ENCODE measurements around the gene ZBTB43. TPM values are rescaled to one million over a fixed set of nuclear protein-coding genes. Genes with fewer than 3 reads are reported as not detected.

ZBTB43 gene
- 11.8 and 12.7 TPM in 2 replicates for total RNA-seq (2014; rRNA removed; shearing (Covaris generic))
- 8.8 and 9.7 TPM in 2 replicates for polyA plus RNA-seq (2016; fragmentation: Nextera tagmentation; extraction: Ambion mirVana)
- long read RNA-seq, full-length matches to known transcripts, result 6 of 7 reads
- long read RNA-seq, partial matches to known transcripts, result 0 of 7 reads
- long read RNA-seq, other reads (novel, unspliced or antisense), result 1 of 7 reads

DNA sequence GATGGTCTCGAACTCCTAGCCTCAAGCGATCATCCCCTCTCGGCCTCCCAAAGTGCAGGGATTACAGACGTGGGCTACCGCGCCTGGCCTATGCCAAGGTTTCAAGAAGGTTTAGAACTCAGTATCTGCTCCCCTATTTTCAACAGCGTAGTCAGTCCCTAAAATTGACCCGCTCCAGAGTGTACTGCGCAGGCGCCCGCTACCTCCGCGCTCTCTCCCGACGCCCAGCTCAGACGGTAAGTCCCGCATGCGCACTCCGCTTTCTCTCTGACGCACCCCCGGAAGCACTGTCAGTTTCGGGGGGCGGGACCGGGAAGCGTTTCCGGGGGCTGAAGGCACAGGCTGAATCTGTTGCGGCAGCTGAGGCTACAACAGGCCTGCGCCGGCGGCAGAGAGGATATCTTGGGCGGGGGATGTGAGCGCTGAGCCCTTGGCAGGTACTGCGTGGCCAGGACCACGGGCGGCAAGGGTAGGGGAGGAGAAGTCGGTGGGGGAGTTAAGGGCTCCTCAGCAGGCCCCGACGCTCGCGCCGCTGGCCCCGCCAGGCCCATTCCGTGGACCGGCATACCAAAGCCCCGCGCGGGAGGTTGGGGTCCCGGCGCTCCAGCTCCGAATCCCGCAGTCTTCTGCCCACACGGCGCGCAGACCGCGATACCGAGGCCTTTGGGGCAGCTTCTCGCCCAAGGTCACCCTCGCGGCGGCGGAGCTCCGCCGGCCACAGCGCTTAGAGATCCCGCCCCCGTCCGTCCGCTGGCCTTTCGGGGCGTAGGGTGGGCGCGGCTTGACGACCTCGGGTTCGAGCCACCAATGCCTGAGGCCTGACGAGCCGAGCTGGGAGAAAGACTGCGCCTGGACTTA lies at the start of gene ZBTB43:
TSS of gene ZBTB43 (plus strand) at position 345 of the 858 bp plus-strand sequence. CDS start 27,470 bp downstream, outside the sequence.
- peaks cover 5% of the 10 kb centered on the region; the same call in 1 of the 2 replicates for H3K9me2 ChIP-seq (ENCODE audit: insufficient read depth)
- H3K4me1 ChIP-seq (ENCODE audit: insufficient read depth), result peaks cover 9% of the 10 kb centered on the region; the same call in 1 of the 2 replicates
- peak within 1 kb of the TSS; percentile 98 for H3K4me2 ChIP-seq
- H3K4me3 Mint-ChIP-seq, result peak within 1 kb of the TSS; percentile 91
- no peaks in the 10 kb centered on the region for H3F3A ChIP-seq (replicated peaks; ENCODE audit: low read depth)
- DNase-seq (ENCODE audit: low spot score), result peak; percentile 99
- peak within 1 kb of the TSS; percentile 92 for H3K27ac Mint-ChIP-seq
- no peaks in the 10 kb centered on the region for H3K27me3 ChIP-seq (ENCODE audit: insufficient read depth)
- H4K20me1 ChIP-seq (replicated peaks; ENCODE audit: insufficient read depth), result peaks cover 21% of the 10 kb centered on the region
- peak; percentile 93 for ATAC-seq
- no peaks in the 10 kb centered on the region for H3K9me3 Mint-ChIP-seq
- peaks cover 47% of the 10 kb centered on the region for H3K79me2 ChIP-seq (replicated peaks; ENCODE audit: insufficient read depth)
- peaks cover 13% of the 10 kb centered on the region for H3K4me1 Mint-ChIP-seq
- TF ChIP-seq CTCF (conservative IDR thresholded peaks at IDR 0.05; ENCODE audit: low read depth in 2 of 2) (no peak), CREB1 (CRISPR knock-in tag; IDR thresholded peaks at IDR 0.05; ENCODE audit: low read depth) (peak; percentile 67), POLR2AphosphoS5 (IDR thresholded peaks at IDR 0.05; ENCODE audit: low read depth) (peak; percentile 95), ETS1 (IDR thresholded peaks at IDR 0.05) (peak; percentile 80; the same call in 1 of the 2 replicates)
- H2AFZ ChIP-seq, result peak within 1 kb of the TSS; percentile 97
- no peak within 1 kb of the TSS for H3K27ac ChIP-seq (ENCODE audit: low read depth)
- H3K27me3 Mint-ChIP-seq (ENCODE audit: insufficient read depth, low read depth, poor library complexity), result peaks cover 12% of the 10 kb centered on the region
- H3K4me3 ChIP-seq, result peak within 1 kb of the TSS; percentile 78
- H3K36me3 Mint-ChIP-seq (ENCODE audit: low read depth), result no peaks in the 10 kb centered on the region; the same call in 2 of the 3 replicates
- no peaks in the 10 kb centered on the region for H3K36me3 ChIP-seq (ENCODE audit: insufficient read depth)

GRCh38 chr9:126755317-126755875 lies 49.4 kb upstream of the ZBTB43 start:
- H3K27me3 Mint-ChIP-seq (ENCODE audit: insufficient read depth, low read depth, poor library complexity), result peaks cover 2% of the 10 kb centered on the region
- no peak overlapping the region for H3K4me3 Mint-ChIP-seq
- ATAC-seq, result no peak
- Histone ChIP-seq H3K27me3 (ENCODE audit: insufficient read depth) (no peaks in the 10 kb centered on the region), H3K9me2 (ENCODE audit: insufficient read depth) (no peaks in the 10 kb centered on the region), H4K20me1 (replicated peaks; ENCODE audit: insufficient read depth) (no peaks in the 10 kb centered on the region), H3F3A (replicated peaks; ENCODE audit: low read depth) (no peaks in the 10 kb centered on the region), H3K4me1 (ENCODE audit: insufficient read depth) (no peaks in the 10 kb centered on the region), H3K4me2 (no peak overlapping the region), H3K4me3 (no peak overlapping the region), H2AFZ (no peak overlapping the region), H3K27ac (ENCODE audit: low read depth) (no peak overlapping the region), H3K79me2 (replicated peaks; ENCODE audit: insufficient read depth) (no peaks in the 10 kb centered on the region), H3K36me3 (ENCODE audit: insufficient read depth) (no peaks in the 10 kb centered on the region)
- DNase-seq (ENCODE audit: low spot score), result no peak
- no peaks in the 10 kb centered on the region for H3K4me1 Mint-ChIP-seq
- no peaks in the 10 kb centered on the region for H3K36me3 Mint-ChIP-seq (ENCODE audit: low read depth)
- no peak overlapping the region for H3K27ac Mint-ChIP-seq
- H3K9me3 Mint-ChIP-seq, result no peaks in the 10 kb centered on the region
- TF ChIP-seq NANOG (IDR thresholded peaks at IDR 0.05; ENCODE audit: borderline replicate concordance) (no peak), EZH2phosphoT487 (IDR thresholded peaks at IDR 0.05; ENCODE audit: unreplicated experiment) (no peak), POLR2AphosphoS5 (IDR thresholded peaks at IDR 0.05; ENCODE audit: low read depth) (no peak), CTCF (conservative IDR thresholded peaks at IDR 0.05; ENCODE audit: low read depth in 2 of 2) (no peak), JUNB (IDR thresholded peaks at IDR 0.05; ENCODE audit: unreplicated experiment) (no peak), REST (IDR thresholded peaks at IDR 0.05; ENCODE audit: unreplicated experiment) (no peak), ZNF114 (CRISPR knock-in tag; IDR thresholded peaks at IDR 0.05) (no peak), STAT1 (IDR thresholded peaks at IDR 0.05; ENCODE audit: unreplicated experiment) (no peak), EZH2 (IDR thresholded peaks at IDR 0.05; ENCODE audit: low read depth, unreplicated experiment) (no peak), ETS1 (IDR thresholded peaks at IDR 0.05) (no peak)

Data from GM23338 (cell line).